HEK293 (cell line): Measurements from ENCODE around the gene PAFAH1B2.
"Not testable (repeated sequence)": the region's sequence is repeated elsewhere in the genome, so short reads cannot be mapped to it uniquely, and the experiment has no call there.

Source experiments
- CTCF ChIA-PET: fragments of 350-600 bp; formaldehyde crosslinking; extraction: SDS; loops from one replicate; lab custom pipeline; 2021; ENCODE audit warnings: antibody characterized with exemption; lab: Yijun Ruan, JAX
- POLR2A ChIA-PET: fragments of 300-600 bp; formaldehyde crosslinking; extraction: SDS; loops from one replicate; lab custom pipeline; 2020; ENCODE audit warnings: antibody characterized with exemption, inconsistent platforms; lab: Yijun Ruan, JAX
- H3K27ac ChIP-seq: fragments of 200-500 bp; sonication (Bioruptor generic); 2 replicates; pipeline ENCODE4 v1.5.1; 2014; ENCODE audit warnings: low read depth, low read length, control low read depth, inconsistent platforms; ENCODE audit errors: extremely low read depth
- H3K36me3 ChIP-seq, 2 experiments: fragments of 200-500 bp in 1 of 2; sonication (Bioruptor generic) in 1 of 2; 1 replicate in 1 of 2; 2 replicates in 1 of 2; pipeline ENCODE4 v1.5.1; 2014 to 2017; ENCODE audit warnings: inconsistent platforms in 2 of 2, low read length in 2 of 2; ENCODE audit not compliant: control insufficient read depth in 2 of 2, insufficient read depth in 1 of 2
- H3K4me1 ChIP-seq: fragments of 200-500 bp; sonication (Bioruptor generic); 2 replicates; pipeline ENCODE4 v1.5.1; 2014; ENCODE audit warnings: mild to moderate bottlenecking, low read length, inconsistent platforms; ENCODE audit not compliant: control insufficient read depth, insufficient read depth
- H3K4me3 ChIP-seq: 2 replicates; pipeline ENCODE4 v1.5.1; 2011; ENCODE audit warnings: low read depth, mild to moderate bottlenecking, control low read depth, low read length, moderate library complexity
- H3K9me3 ChIP-seq: fragments of 200-500 bp; sonication (Bioruptor generic); 2 replicates; pipeline ENCODE4 v1.5.1; 2014; ENCODE audit warnings: low read depth, low read length, inconsistent platforms; ENCODE audit not compliant: control insufficient read depth, insufficient read depth
- BCL11A ChIP-seq: fragments of 450-650 bp; formaldehyde crosslinking; IDR thresholded peaks from 2 replicates; pipeline ENCODE4 v1.5.1; 2016; ENCODE audit warnings: low read depth, missing biosample characterization, missing genetic modification characterization
- BCL6B ChIP-seq: fragments of 450-650 bp; formaldehyde crosslinking; IDR thresholded peaks from 2 replicates; pipeline ENCODE4 v1.5.1; 2017; ENCODE audit warnings: missing biosample characterization, missing genetic modification characterization
- GLI2 ChIP-seq: fragments of 450-650 bp; formaldehyde crosslinking; IDR thresholded peaks from 2 replicates; pipeline ENCODE4; 2017; ENCODE audit warnings: missing biosample characterization, missing genetic modification characterization, low read depth, borderline replicate concordance
- KLF1 ChIP-seq: fragments of 450-650 bp; formaldehyde crosslinking; IDR thresholded peaks from 2 replicates; pipeline ENCODE4 v1.5.1; 2016; ENCODE audit warnings: missing biosample characterization, missing genetic modification characterization
- KLF10 ChIP-seq: fragments of 450-650 bp; IDR thresholded peaks from 2 replicates; pipeline ENCODE4 v1.5.1; 2018; ENCODE audit warnings: missing biosample characterization, mild to moderate bottlenecking, missing genetic modification characterization
- PBX3 ChIP-seq: sonication (generic); formaldehyde crosslinking; IDR thresholded peaks from 2 replicates; pipeline ENCODE4 v1.8.1; 2022; ENCODE audit warnings: mild to moderate bottlenecking, moderate library complexity, missing genetic modification reagents
- ZBTB48 ChIP-seq: fragments of 450-650 bp; formaldehyde crosslinking; IDR thresholded peaks from 2 replicates; pipeline ENCODE4 v1.5.1; 2016; ENCODE audit warnings: missing biosample characterization, missing genetic modification characterization
- ZEB2 ChIP-seq: fragments of 450-650 bp; formaldehyde crosslinking; IDR thresholded peaks from 2 replicates; pipeline ENCODE4 v1.5.1; 2016; ENCODE audit warnings: missing biosample characterization, missing genetic modification characterization
- ZNF157 ChIP-seq: fragments of 450-650 bp; formaldehyde crosslinking; IDR thresholded peaks from 2 replicates; pipeline ENCODE4 v1.5.1; 2016; ENCODE audit warnings: missing biosample characterization, missing genetic modification characterization
- ZNF16 ChIP-seq: fragments of 450-650 bp; formaldehyde crosslinking; IDR thresholded peaks from 2 replicates; pipeline ENCODE4 v1.5.1; 2016; ENCODE audit warnings: low read depth, missing biosample characterization, missing genetic modification characterization
- ZNF221 ChIP-seq: fragments of 450-650 bp; formaldehyde crosslinking; IDR thresholded peaks from 2 replicates; pipeline ENCODE4 v1.5.1; 2017; ENCODE audit warnings: missing biosample characterization, missing genetic modification characterization, borderline replicate concordance
- ZNF223 ChIP-seq: fragments of 450-650 bp; formaldehyde crosslinking; IDR thresholded peaks from 2 replicates; pipeline ENCODE4 v1.5.1; 2016; ENCODE audit warnings: missing biosample characterization, missing genetic modification characterization
- ZNF449 ChIP-seq: fragments of 450-650 bp; formaldehyde crosslinking; IDR thresholded peaks from 2 replicates; pipeline ENCODE4 v1.5.1; 2017; ENCODE audit warnings: missing biosample characterization, mild to moderate bottlenecking, missing genetic modification characterization, moderate library complexity
- ZNF513 ChIP-seq: fragments of 450-650 bp; IDR thresholded peaks from 2 replicates; pipeline ENCODE4 v1.5.1; 2018; ENCODE audit warnings: missing biosample characterization, missing genetic modification characterization
- ZNF529 ChIP-seq: fragments of 450-650 bp; formaldehyde crosslinking; IDR thresholded peaks from 2 replicates; pipeline ENCODE4 v1.5.1; 2017; ENCODE audit warnings: missing genetic modification characterization, missing biosample characterization; ENCODE audit not compliant: insufficient replicate concordance
- ZNF585B ChIP-seq: fragments of 450-650 bp; formaldehyde crosslinking; IDR thresholded peaks from 2 replicates; pipeline ENCODE4 v1.5.1; 2016; ENCODE audit warnings: missing biosample characterization, missing genetic modification characterization
- ZNF621 ChIP-seq: fragments of 450-650 bp; formaldehyde crosslinking; IDR thresholded peaks from 2 replicates; pipeline ENCODE4 v1.5.1; 2017; ENCODE audit warnings: missing biosample characterization, missing genetic modification characterization
- ZNF623 ChIP-seq: fragments of 450-650 bp; formaldehyde crosslinking; IDR thresholded peaks from 2 replicates; pipeline ENCODE4 v1.5.1; 2016; ENCODE audit warnings: missing biosample characterization, missing genetic modification characterization
- ZNF677 ChIP-seq: fragments of 450-650 bp; IDR thresholded peaks from 2 replicates; pipeline ENCODE4 v1.5.0; 2018; ENCODE audit warnings: missing biosample characterization, mild to moderate bottlenecking, missing genetic modification characterization, moderate library complexity
- ZSCAN30 ChIP-seq: fragments of 450-650 bp; IDR thresholded peaks from 2 replicates; pipeline ENCODE4 v1.5.1; 2018; ENCODE audit warnings: missing biosample characterization, mild to moderate bottlenecking, missing genetic modification characterization, moderate library complexity

The PAFAH1B2 gene

GRCh38 chr11:117107701-117108590, 36.1 kb upstream of the PAFAH1B2 start:
- ChIA-PET CTCF (interaction anchor here (0.7 to 8.7 kb wide), 7 partner anchors 66 to 321 kb away, joined by 3 to 96 read pairs (median 3); partner anchors contain the start of genes APOA5, SIDT2 and ZPR1), POLR2A (no interaction called here)
- H3K36me3 ChIP-seq = no peaks in the 10 kb centered on the region
- H3K9me3 ChIP-seq = no peaks in the 10 kb centered on the region
- TF ChIP-seq KLF10 (no peak), ZNF223 (no peak), BCL6B (no peak), ZNF621 (tag by site-specific recombination) (no peak), KLF1 (tag by site-specific recombination) (no peak), ZNF449 (tag by site-specific recombination) (no peak), ZNF221 (tag by site-specific recombination) (no peak), ZNF16 (tag by site-specific recombination) (no peak), ZNF513 (no peak), ZEB2 (tag by site-specific recombination) (no peak), ZNF529 (no peak), PBX3 (no peak), ZSCAN30 (tag by site-specific recombination) (no peak), ZNF157 (tag by site-specific recombination) (no peak), ZNF677 (no peak), ZBTB48 (tag by site-specific recombination) (no peak)
- no peak overlapping the region for H3K27ac ChIP-seq
- no peak overlapping the region for H3K4me3 ChIP-seq
- H3K4me1 ChIP-seq = no peaks in the 10 kb centered on the region

- H3K27ac ChIP-seq = no peak overlapping the region
- no peak for TF ChIP-seq GLI2 (tag by site-specific recombination)
- no peak for TF ChIP-seq ZNF585B (tag by site-specific recombination)
- no peak for TF ChIP-seq BCL11A
- no peak for TF ChIP-seq ZNF623 (tag by site-specific recombination)
- H3K36me3 ChIP-seq = no peaks in the 10 kb centered on the region
- CTCF ChIA-PET = interaction anchor here (0.6 to 8.7 kb wide), 5 partner anchors 181 to 337 kb away, joined by 3 to 96 read pairs (median 3); partner anchors contain the start of gene APOA5
- H3K4me1 ChIP-seq = no peaks in the 10 kb centered on the region
- POLR2A ChIA-PET = no interaction called here
- H3K9me3 ChIP-seq = no peaks in the 10 kb centered on the region
- no peak overlapping the region for H3K4me3 ChIP-seq
Measured at GRCh38 chr11:117110294-117110950, 33.7 kb upstream of the PAFAH1B2 start.

- POLR2A ChIA-PET, H3K4me1 ChIP-seq, H3K27ac ChIP-seq, H3K36me3 ChIP-seq, H3K9me3 ChIP-seq, H3K4me3 ChIP-seq: not testable (repeated sequence)
- CTCF ChIA-PET = interaction anchor here (0.7 to 1.5 kb wide), 2 partner anchors 115 to 183 kb away, joined by 3 read pairs; no protein-coding TSS in a partner anchor
Measured at GRCh38 chr11:117112497-117112896, 31.6 kb upstream of the PAFAH1B2 start.
